Effector memory CD8-positive, alpha-beta T cell (primary cell): ENCODE results near the gene KRTCAP2.
"Not testable (repeated sequence)": the region's sequence is repeated elsewhere in the genome, so short reads cannot be mapped to it uniquely, and the experiment has no call there.

Source experiments
- ATAC-seq: fragments of 150-1000 bp; cut with Tn5 transposase; replicated peaks from 2 replicates; pipeline ENCODE4 v1.10.0; 2021; ENCODE audit warnings: mild to moderate bottlenecking, moderate library complexity
- DNase-seq, 3 experiments: peaks; one replicate each; pipeline ENCODE4 v3.0.0; 2021
- H3K27ac Mint-ChIP-seq, 2 donors: one replicate each; pipeline ENCODE4 v1.8.0; 2022; ENCODE audit warnings: mild to moderate bottlenecking in 2 of 2, mixed read lengths in 2 of 2, moderate library complexity in 2 of 2
- H3K27me3 Mint-ChIP-seq, 2 donors: one replicate each; pipeline ENCODE4 v1.8.0; 2022; ENCODE audit warnings: mixed read lengths in 2 of 2
- H3K36me3 Mint-ChIP-seq: one replicate; pipeline ENCODE4 v1.8.0; 2022; ENCODE audit warnings: mild to moderate bottlenecking, moderate library complexity, mixed read lengths; ENCODE audit not compliant: insufficient read depth
- H3K4me1 Mint-ChIP-seq, 2 donors: one replicate each; pipeline ENCODE4 v1.8.0; 2022; ENCODE audit warnings: low read depth in 2 of 2, mixed read lengths in 2 of 2
- H3K4me3 Mint-ChIP-seq, 2 donors: one replicate each; pipeline ENCODE4 v1.8.0; 2022; ENCODE audit warnings: mild to moderate bottlenecking in 2 of 2, mixed read lengths in 2 of 2, moderate library complexity in 2 of 2
- H3K9me3 Mint-ChIP-seq, 2 donors: one replicate each; pipeline ENCODE4 v1.8.0; 2022; ENCODE audit warnings: mixed read lengths in 2 of 2

The KRTCAP2 gene

GRCh38 chr1:155175281-155175926 is 2.3 kb upstream of the KRTCAP2 start:
- DNase-seq (no peak), ATAC-seq (no peak)
- Mint-ChIP-seq H3K4me3 (peak overlapping the region; percentile 99), H3K27me3 (no peaks in the 10 kb centered on the region), H3K9me3 (no peaks in the 10 kb centered on the region), H3K27ac (peak overlapping the region in 1 of 2 donors; percentile 99), H3K4me1 (peaks cover 36 to 37% of the 10 kb centered on the region in 2 donors), H3K36me3 (peaks cover 41% of the 10 kb centered on the region)

GRCh38 chr1:155174324-155175280 is 1.5 kb upstream of the KRTCAP2 start:
- H3K36me3 Mint-ChIP-seq, result peaks cover 42% of the 10 kb centered on the region
- peak; percentile 34 to 38 (median 34) for DNase-seq
- no peaks in the 10 kb centered on the region for H3K9me3 Mint-ChIP-seq
- peak overlapping the region; percentile 99 for H3K4me3 Mint-ChIP-seq
- H3K27ac Mint-ChIP-seq, result peak overlapping the region; percentile 78 to 99
- H3K27me3 Mint-ChIP-seq, result no peaks in the 10 kb centered on the region
- H3K4me1 Mint-ChIP-seq, result peaks cover 37 to 38% of the 10 kb centered on the region in 2 donors
- ATAC-seq, result peak; percentile 4

- Mint-ChIP-seq H3K27ac (peak within 1 kb of the TSS; percentile 99), H3K4me3 (peak within 1 kb of the TSS; percentile 99), H3K9me3 (no peaks in the 10 kb centered on the region), H3K27me3 (no peaks in the 10 kb centered on the region), H3K36me3 (peaks cover 45% of the 10 kb centered on the region), H3K4me1 (peaks cover 38% of the 10 kb centered on the region in 2 donors)
- peak; percentile 16 for ATAC-seq
- DNase-seq, result no peak
Measured at GRCh38 chr1:155173478-155174323, 597 bp upstream of the KRTCAP2 start, which contains the start of gene TRIM46. TRIM46 (plus strand) TSS chr1:155173849; CDS start chr1:155173967, 118 bp downstream.

GRCh38 chr1:155171836-155172731 is 1.0 kb downstream of the KRTCAP2 start:
- peaks cover 44% of the 10 kb centered on the region in 2 donors for H3K4me1 Mint-ChIP-seq
- H3K36me3 Mint-ChIP-seq, result peaks cover 45% of the 10 kb centered on the region
- H3K9me3 Mint-ChIP-seq, result no peaks in the 10 kb centered on the region
- DNase-seq (no peak), ATAC-seq (peak; percentile 18)
- peak overlapping the region; percentile 99 for H3K4me3 Mint-ChIP-seq
- H3K27ac Mint-ChIP-seq, result peak overlapping the region; percentile 99
- no peaks in the 10 kb centered on the region for H3K27me3 Mint-ChIP-seq

- no peaks in the 10 kb centered on the region for H3K27me3 Mint-ChIP-seq
- no peaks in the 10 kb centered on the region for H3K9me3 Mint-ChIP-seq
- DNase-seq, result no peak
- H3K4me1 Mint-ChIP-seq, result peaks cover 36 to 38% of the 10 kb centered on the region in 2 donors
- no peak for ATAC-seq
- peak overlapping the region in 1 of 2 donors; percentile 99 for H3K4me3 Mint-ChIP-seq
- H3K36me3 Mint-ChIP-seq, result peaks cover 42% of the 10 kb centered on the region
- H3K27ac Mint-ChIP-seq, result no peak overlapping the region
Measured at GRCh38 chr1:155170806-155171205, 2.3 kb downstream of the KRTCAP2 start.

- Mint-ChIP-seq H3K36me3 (peaks cover 42% of the 10 kb centered on the region), H3K27me3 (no peaks in the 10 kb centered on the region)
Measured at GRCh38 chr1:155170101-155170785, 2.9 kb downstream of the KRTCAP2 start.

GRCh38 chr1:155169541-155169940 is 3.6 kb downstream of the KRTCAP2 start:
- H3K4me3 Mint-ChIP-seq, result no peak overlapping the region
- DNase-seq, result no peak
- no peak for ATAC-seq
- no peaks in the 10 kb centered on the region for H3K27me3 Mint-ChIP-seq
- peaks cover 30 to 34% of the 10 kb centered on the region in 2 donors for H3K4me1 Mint-ChIP-seq
- no peaks in the 10 kb centered on the region for H3K9me3 Mint-ChIP-seq
- peaks cover 39% of the 10 kb centered on the region for H3K36me3 Mint-ChIP-seq
- no peak overlapping the region for H3K27ac Mint-ChIP-seq

More at GRCh38 chr1:155170101-155170785, 2.9 kb downstream of the KRTCAP2 start:
- peaks cover 36 to 38% of the 10 kb centered on the region in 2 donors for H3K4me1 Mint-ChIP-seq
- no peaks in the 10 kb centered on the region for H3K9me3 Mint-ChIP-seq
- no peak overlapping the region for H3K27ac Mint-ChIP-seq
- no peak for ATAC-seq
- no peak for DNase-seq
- no peak overlapping the region for H3K4me3 Mint-ChIP-seq

GRCh38 chr1:155168456-155169210 is 4.5 kb downstream of the KRTCAP2 start:
- DNase-seq (no peak), ATAC-seq (no peak)
- Mint-ChIP-seq H3K27ac (no peak overlapping the region), H3K9me3 (no peaks in the 10 kb centered on the region), H3K27me3 (no peaks in the 10 kb centered on the region), H3K4me3 (no peak overlapping the region), H3K4me1 (peaks cover 24 to 28% of the 10 kb centered on the region in 2 donors), H3K36me3 (peaks cover 37% of the 10 kb centered on the region)

- Mint-ChIP-seq H3K4me1 (peaks cover 19 to 23% of the 10 kb centered on the region in 2 donors), H3K4me3 (peak overlapping the region in 1 of 2 donors; percentile 72), H3K36me3 (peaks cover 34% of the 10 kb centered on the region)
- not testable (repeated sequence) for H3K27ac Mint-ChIP-seq, H3K27me3 Mint-ChIP-seq, DNase-seq, H3K9me3 Mint-ChIP-seq, ATAC-seq
Measured at GRCh38 chr1:155168105-155168445, 5.0 kb downstream of the KRTCAP2 start.

GRCh38 chr1:155167166-155168104 is 5.7 kb downstream of the KRTCAP2 start:
- H3K4me3 Mint-ChIP-seq, result peak overlapping the region; percentile 44 to 72
- no peak overlapping the region for H3K27ac Mint-ChIP-seq

More at GRCh38 chr1:155167166-155168104, 5.7 kb downstream of the KRTCAP2 start:
- Mint-ChIP-seq H3K27me3 (no peaks in the 10 kb centered on the region), H3K36me3 (peaks cover 28% of the 10 kb centered on the region), H3K4me1 (peaks cover 15 to 19% of the 10 kb centered on the region in 2 donors), H3K9me3 (no peaks in the 10 kb centered on the region)
- peak; percentile 83 for ATAC-seq
- DNase-seq, result peak; percentile 80 to 85 (median 81)
